GM23248 (cell line): ENCODE data around the gene PLS3. TPM values are rescaled to one million over a fixed set of nuclear protein-coding genes. Genes with fewer than 3 reads are reported as not detected.
A peak's percentile ranks its signal among the peaks of the same experiment; 100 is the strongest.
"Not testable (repeated sequence)": the region's sequence is repeated elsewhere in the genome, so short reads cannot be mapped to it uniquely, and the experiment has no call there.

ENCODE experiments used
- DNase-seq: peaks from one replicate; pipeline ENCODE4 v3.0.0-alpha.2; 2015
- H2AFZ ChIP-seq: fragments of 200-600 bp; sonication (generic); 2 replicates; pipeline ENCODE4 v1.6.1; 2016; ENCODE audit warnings: antibody characterized with exemption
- H3F3A ChIP-seq: fragments of 200-600 bp; sonication (generic); 2 replicates; pipeline ENCODE4 v1.6.1; 2016; ENCODE audit warnings: mild to moderate bottlenecking, antibody characterized with exemption, mixed run types; ENCODE audit not compliant: insufficient read depth
- H3K27ac ChIP-seq: fragments of 200-600 bp; sonication (generic); 2 replicates; pipeline ENCODE4 v1.5.1; 2016; ENCODE audit warnings: mild to moderate bottlenecking
- H3K27me3 ChIP-seq: fragments of 200-600 bp; sonication (generic); replicated peaks from 2 replicates; pipeline ENCODE4 v1.6.1; 2016; ENCODE audit warnings: mild to moderate bottlenecking; ENCODE audit not compliant: insufficient read depth
- H3K36me3 ChIP-seq: fragments of 200-600 bp; sonication (generic); 2 replicates; pipeline ENCODE4 v1.6.1; 2016; ENCODE audit warnings: low read depth, mild to moderate bottlenecking
- H3K4me1 ChIP-seq: fragments of 200-600 bp; sonication (generic); 2 replicates; pipeline ENCODE4 v1.6.1; 2016; ENCODE audit warnings: mild to moderate bottlenecking; ENCODE audit not compliant: insufficient read depth
- H3K4me2 ChIP-seq: fragments of 200-600 bp; sonication (generic); one replicate; pipeline ENCODE4 v1.6.1; 2016; ENCODE audit warnings: mild to moderate bottlenecking; ENCODE audit not compliant: unreplicated experiment
- H3K4me3 ChIP-seq: fragments of 200-600 bp; sonication (generic); 2 replicates; pipeline ENCODE4 v1.5.1; 2016; ENCODE audit warnings: mild to moderate bottlenecking
- H3K79me2 ChIP-seq: fragments of 200-600 bp; sonication (generic); 2 replicates; pipeline ENCODE4 v1.6.1; 2016; ENCODE audit warnings: mild to moderate bottlenecking; ENCODE audit not compliant: insufficient read depth
- H3K9ac ChIP-seq: fragments of 200-600 bp; sonication (generic); 2 replicates; pipeline ENCODE4 v1.6.1; 2016; ENCODE audit warnings: mild to moderate bottlenecking
- H3K9me2 ChIP-seq: fragments of 200-600 bp; sonication (generic); 2 replicates; pipeline ENCODE4 v1.6.1; 2016; ENCODE audit warnings: mixed run types, mild to moderate bottlenecking, moderate library complexity; ENCODE audit not compliant: insufficient read depth
- H3K9me3 ChIP-seq: fragments of 200-600 bp; sonication (generic); one replicate; pipeline ENCODE4 v1.6.1; 2017; ENCODE audit warnings: low read depth
- H4K20me1 ChIP-seq: fragments of 200-600 bp; sonication (generic); 2 replicates; pipeline ENCODE4 v1.6.0; 2016; ENCODE audit not compliant: insufficient read depth
- EZH2 ChIP-seq: fragments of 200-600 bp; sonication (generic); IDR thresholded peaks from 2 replicates; pipeline ENCODE4 v1.6.1; 2018; ENCODE audit warnings: antibody characterized with exemption, mild to moderate bottlenecking; ENCODE audit not compliant: insufficient read depth, poor library complexity, severe bottlenecking
- EZH2phosphoT487 ChIP-seq: fragments of 200-600 bp; sonication (generic); IDR thresholded peaks from 2 replicates; pipeline ENCODE4 v1.6.1; 2018; ENCODE audit warnings: antibody characterized with exemption, moderate library complexity, mild to moderate bottlenecking, low read depth; ENCODE audit not compliant: insufficient read depth
- WGBS, 2 experiments: methylation state at CpG; one replicate each; pipeline ENCODE4 v1.1.6; 2015 to 2017; ENCODE audit warnings: low lambda C conversion rate in 2 of 2, low coverage in 1 of 2; ENCODE audit errors: missing lambda C conversion rate in 2 of 2; 5-methylcytosine and 5-hydroxymethylcytosine counted together
- in situ Hi-C: fragments of 300-500 bp; cut with MboI; formaldehyde crosslinking; loops from 2 replicates; pipeline ENCODE4 v1.15.0; 2020
- polyA plus RNA-seq: library from polyadenylated mRNA; unstranded; fragments of >200 nt; fragmentation: Nextera tagmentation; extraction: Ambion mirVana; gene quantifications from 2 replicates; pipeline ENCODE4 v1.2.1, GENCODE V29; 2016
- total RNA-seq: library from RNA; depleted of rRNA; stranded (reverse); fragments of >200 nt; shearing (Covaris generic); gene quantifications from 2 replicates; pipeline ENCODE4 v1.2.3, GENCODE V29; 2014

Gene PLS3
- total and polyA plus RNA-seq, 2 experiments from 2014 or later: 118 to 137 TPM

- TF ChIP-seq EZH2phosphoT487: no peak
- no peak for TF ChIP-seq EZH2
- Histone ChIP-seq H3K9me3 (no peaks in the 10 kb centered on the region), H3K4me3 (no peak overlapping the region), H3K27me3 (no peaks in the 10 kb centered on the region), H3K4me2 (peak overlapping the region; percentile 20), H3K36me3 (no peaks in the 10 kb centered on the region), H4K20me1 (no peaks in the 10 kb centered on the region), H3K9me2 (no peaks in the 10 kb centered on the region), H3K9ac (no peak overlapping the region), H3K27ac (peak overlapping the region; percentile 30; the same call in 1 of the 2 replicates), H3F3A (peaks cover 10% of the 10 kb centered on the region; the same call in 1 of the 2 replicates), H2AFZ (no peak overlapping the region), H3K79me2 (0 out of 2 replicates have a peak, but pooled peaks cover 7% of the 10 kb centered on the region), H3K4me1 (peaks cover 32% of the 10 kb centered on the region)
- in situ Hi-C loops: loop anchor here (10.0 kb wide), 1 partner anchor 295 kb away; no protein-coding TSS in a partner anchor
- DNase-seq: peak; percentile 55
- 10 to 17% methylated on average over 2 of the region's 2 CpGs for WGBS, 2 experiments
Observed at GRCh38 chrX:115630204-115630603, 69.2 kb downstream of the PLS3 start.

DNA sequence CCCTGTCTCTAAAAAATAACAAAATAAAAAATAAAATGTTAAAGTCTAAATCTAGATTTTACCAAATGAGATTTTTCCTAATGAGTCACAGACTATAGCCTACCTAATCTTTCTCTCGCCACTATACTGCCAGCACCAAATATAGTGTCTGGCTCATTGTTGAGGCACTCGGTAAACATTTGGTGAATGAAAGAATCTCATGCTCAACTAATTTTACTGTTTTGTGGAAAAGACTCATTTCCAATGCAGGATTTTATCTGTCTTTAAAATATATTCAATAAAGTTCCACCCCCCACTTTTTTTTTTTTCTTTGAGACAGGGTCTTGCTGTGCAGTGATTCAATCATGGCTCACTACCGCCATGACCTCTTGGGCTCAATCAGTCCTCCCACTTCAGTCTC lies 71.5 kb downstream of the PLS3 start:
- H3K9ac ChIP-seq: no peak overlapping the region
- no peaks in the 10 kb centered on the region for H3K36me3 ChIP-seq
- 28 to 43% methylated on average over 3 of the region's 3 CpGs for WGBS, 2 experiments
- peak overlapping the region; percentile 41; the same call in 1 of the 2 replicates for H3K27ac ChIP-seq
- 0 out of 2 replicates have a peak, but pooled peaks cover 7% of the 10 kb centered on the region for H3K79me2 ChIP-seq
- no peaks in the 10 kb centered on the region for H3K27me3 ChIP-seq
- no peak overlapping the region for H2AFZ ChIP-seq
- in situ Hi-C loops: loop anchor here (10.0 kb wide), 1 partner anchor 298 kb away; no protein-coding TSS in a partner anchor
- no peak overlapping the region for H3K4me3 ChIP-seq
- H3F3A ChIP-seq: 0 out of 2 replicates have a peak, but pooled peaks cover 5% of the 10 kb centered on the region
- peak; percentile 49 for DNase-seq
- H3K9me3 ChIP-seq: no peaks in the 10 kb centered on the region
- peaks cover 19% of the 10 kb centered on the region; the same call in 1 of the 2 replicates for H3K4me1 ChIP-seq
- H4K20me1 ChIP-seq: no peaks in the 10 kb centered on the region
- H3K9me2 ChIP-seq: no peaks in the 10 kb centered on the region
- H3K4me2 ChIP-seq: no peak overlapping the region
- no peak for TF ChIP-seq EZH2phosphoT487
- TF ChIP-seq EZH2: no peak

DNA sequence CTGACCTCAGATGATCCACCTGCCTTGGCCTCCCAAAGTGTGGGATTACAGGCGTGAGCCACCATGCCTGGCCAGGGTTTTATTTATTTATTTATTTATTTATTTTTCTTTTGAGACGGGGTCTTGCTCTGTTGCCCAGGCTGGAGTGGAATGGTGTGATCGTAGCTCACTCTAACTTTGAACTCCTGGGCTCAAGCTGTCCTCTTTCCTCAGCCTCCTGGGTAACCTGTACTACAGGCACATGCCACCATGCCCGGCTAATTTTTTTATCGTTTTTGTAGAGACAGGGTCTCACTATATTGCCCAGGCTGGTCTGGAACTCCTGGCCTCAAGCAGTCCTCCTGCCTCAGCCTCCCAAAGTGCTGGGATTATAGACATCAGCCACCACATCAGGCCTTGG lies 72.4 kb downstream of the PLS3 start:
- DNase-seq, H3K9ac ChIP-seq, H2AFZ ChIP-seq, H3F3A ChIP-seq, H3K79me2 ChIP-seq, H3K4me2 ChIP-seq, H3K4me3 ChIP-seq, H3K9me2 ChIP-seq, H4K20me1 ChIP-seq, H3K36me3 ChIP-seq, H3K27ac ChIP-seq, H3K27me3 ChIP-seq, H3K9me3 ChIP-seq: not testable (repeated sequence)
- 97 to 100% methylated on average over 4 to 5 of the region's 5 CpGs for WGBS, 2 experiments
- H3K4me1 ChIP-seq: peaks cover 19% of the 10 kb centered on the region; the same call in 1 of the 2 replicates
- in situ Hi-C loops: loop anchor here (10.0 kb wide), 1 partner anchor 299 kb away; no protein-coding TSS in a partner anchor

- H2AFZ ChIP-seq: no peak overlapping the region
- no peak for DNase-seq
- H3K4me1 ChIP-seq: peaks cover 8% of the 10 kb centered on the region
- H3K79me2 ChIP-seq: no peaks in the 10 kb centered on the region
- H3K27ac ChIP-seq: no peak overlapping the region
- 0 out of 2 replicates have a peak, but pooled peaks cover 9% of the 10 kb centered on the region for H3F3A ChIP-seq
- in situ Hi-C loops: loop anchor here (10.0 kb wide), 1 partner anchor 305 kb away; no protein-coding TSS in a partner anchor
- TF ChIP-seq EZH2phosphoT487 (no peak), EZH2 (no peak)
- H4K20me1 ChIP-seq: no peaks in the 10 kb centered on the region
- no peak overlapping the region for H3K4me3 ChIP-seq
- H3K9ac ChIP-seq: no peak overlapping the region
- WGBS, 2 experiments: 76 to 83% methylated on average over 5 of the region's 5 CpGs
- H3K4me2 ChIP-seq: no peak overlapping the region
- H3K27me3 ChIP-seq: no peaks in the 10 kb centered on the region
- H3K36me3 ChIP-seq: peaks cover 4% of the 10 kb centered on the region; the same call in 1 of the 2 replicates
- H3K9me2 ChIP-seq: no peaks in the 10 kb centered on the region
- H3K9me3 ChIP-seq: no peaks in the 10 kb centered on the region
Observed at GRCh38 chrX:115639334-115639880, 78.4 kb downstream of the PLS3 start.
